ENCODE measurements around the gene NDC80. TPM values are rescaled to one million over a fixed set of nuclear protein-coding genes. Genes with fewer than 3 reads are reported as not detected.

NDC80 gene
- total and polyA plus RNA-seq, 9 of the 15 experiments (the other 6 are each of a cell fraction or from before 2014, with no cell fraction given), result 65.2 to 97.9 (median 83.3) TPM

DNA sequence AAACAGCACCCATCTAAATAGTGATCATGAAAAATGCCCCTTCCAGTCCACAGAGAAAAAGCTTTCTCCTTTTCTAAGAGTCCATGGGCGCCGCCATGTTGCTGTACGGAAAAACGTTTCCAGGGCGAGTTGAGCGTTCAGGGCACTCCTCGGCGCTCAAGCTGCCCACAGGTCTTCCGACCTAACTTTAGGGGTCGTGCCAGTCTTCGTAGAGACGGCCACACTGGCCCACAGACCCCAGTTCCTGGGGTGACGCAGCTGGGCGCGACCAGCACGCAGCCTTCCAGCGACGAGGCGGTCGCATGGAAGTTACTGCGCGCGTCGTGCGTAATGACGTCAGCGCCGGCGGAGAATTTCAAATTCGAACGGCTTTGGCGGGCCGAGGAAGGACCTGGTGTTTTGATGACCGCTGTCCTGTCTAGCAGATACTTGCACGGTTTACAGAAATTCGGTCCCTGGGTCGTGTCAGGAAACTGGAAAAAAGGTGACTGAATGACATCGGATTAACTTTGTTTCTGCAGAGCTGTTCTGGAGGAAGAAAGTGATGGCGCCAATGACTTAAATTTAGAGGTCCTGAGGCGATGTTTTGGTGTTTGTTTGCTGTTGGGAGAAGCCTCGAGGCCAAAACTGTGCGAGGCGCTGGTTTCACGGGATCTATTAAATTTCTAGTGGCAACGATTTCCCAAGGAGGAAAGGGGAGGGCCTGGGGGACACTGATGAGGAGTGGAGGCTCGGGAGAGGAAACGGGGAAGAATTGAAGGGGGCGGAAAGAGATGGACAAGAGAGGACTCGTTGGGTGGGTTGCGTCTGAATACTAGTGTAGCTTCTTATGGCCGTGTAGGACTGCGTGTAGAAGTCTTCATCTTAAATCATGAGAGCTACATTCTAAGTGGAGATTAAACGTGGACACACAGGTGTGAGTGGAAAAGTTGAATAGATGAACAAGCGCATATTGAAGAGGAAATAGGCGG is at the start of gene NDC80, which contains the start of gene METTL4 (continued):
- TF ChIP-seq KLF16 (IDR thresholded peaks at IDR 0.05) (no peak), MAFF (IDR thresholded peaks at IDR 0.05; ENCODE audit: low read length) (no peak), KDM1A (IDR thresholded peaks at IDR 0.05) (no peak), RAD21 (CRISPR knock-in tag; conservative IDR thresholded peaks at IDR 0.05 in 1 of 2, IDR thresholded peaks at IDR 0.05 in 1 of 2) (no peak), CBFA2T2 (conservative IDR thresholded peaks at IDR 0.05) (no peak), NEUROD1 (IDR thresholded peaks at IDR 0.05; ENCODE audit: borderline replicate concordance, low read depth, low read length, partially characterized antibody) (peak; percentile 73), ZNF311 (CRISPR knock-in tag; IDR thresholded peaks at IDR 0.05) (no peak)
- TF ChIP-seq, protein P1, sequence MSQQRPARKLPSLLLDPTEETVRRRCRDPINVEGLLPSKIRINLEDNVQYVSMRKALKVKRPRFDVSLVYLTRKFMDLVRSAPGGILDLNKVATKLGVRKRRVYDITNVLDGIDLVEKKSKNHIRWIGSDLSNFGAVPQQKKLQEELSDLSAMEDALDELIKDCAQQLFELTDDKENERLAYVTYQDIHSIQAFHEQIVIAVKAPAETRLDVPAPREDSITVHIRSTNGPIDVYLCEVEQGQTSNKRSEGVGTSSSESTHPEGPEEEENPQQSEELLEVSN (IDR thresholded peaks at IDR 0.05; ENCODE audit: borderline replicate concordance in 1 of 2, extremely low read depth in 1 of 2, insufficient read depth in 1 of 2, insufficient read length in 1 of 2, low read depth in 1 of 2, low read length in 1 of 2, poor library complexity in 1 of 2, severe bottlenecking in 1 of 2), result peak; percentile 72 to 91
- TF ChIP-seq, protein P2, sequence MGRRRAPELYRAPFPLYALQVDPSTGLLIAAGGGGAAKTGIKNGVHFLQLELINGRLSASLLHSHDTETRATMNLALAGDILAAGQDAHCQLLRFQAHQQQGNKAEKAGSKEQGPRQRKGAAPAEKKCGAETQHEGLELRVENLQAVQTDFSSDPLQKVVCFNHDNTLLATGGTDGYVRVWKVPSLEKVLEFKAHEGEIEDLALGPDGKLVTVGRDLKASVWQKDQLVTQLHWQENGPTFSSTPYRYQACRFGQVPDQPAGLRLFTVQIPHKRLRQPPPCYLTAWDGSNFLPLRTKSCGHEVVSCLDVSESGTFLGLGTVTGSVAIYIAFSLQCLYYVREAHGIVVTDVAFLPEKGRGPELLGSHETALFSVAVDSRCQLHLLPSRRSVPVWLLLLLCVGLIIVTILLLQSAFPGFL (CRISPR knock-in tag; IDR thresholded peaks at IDR 0.05), result no peak
- TF ChIP-seq, protein P3, sequence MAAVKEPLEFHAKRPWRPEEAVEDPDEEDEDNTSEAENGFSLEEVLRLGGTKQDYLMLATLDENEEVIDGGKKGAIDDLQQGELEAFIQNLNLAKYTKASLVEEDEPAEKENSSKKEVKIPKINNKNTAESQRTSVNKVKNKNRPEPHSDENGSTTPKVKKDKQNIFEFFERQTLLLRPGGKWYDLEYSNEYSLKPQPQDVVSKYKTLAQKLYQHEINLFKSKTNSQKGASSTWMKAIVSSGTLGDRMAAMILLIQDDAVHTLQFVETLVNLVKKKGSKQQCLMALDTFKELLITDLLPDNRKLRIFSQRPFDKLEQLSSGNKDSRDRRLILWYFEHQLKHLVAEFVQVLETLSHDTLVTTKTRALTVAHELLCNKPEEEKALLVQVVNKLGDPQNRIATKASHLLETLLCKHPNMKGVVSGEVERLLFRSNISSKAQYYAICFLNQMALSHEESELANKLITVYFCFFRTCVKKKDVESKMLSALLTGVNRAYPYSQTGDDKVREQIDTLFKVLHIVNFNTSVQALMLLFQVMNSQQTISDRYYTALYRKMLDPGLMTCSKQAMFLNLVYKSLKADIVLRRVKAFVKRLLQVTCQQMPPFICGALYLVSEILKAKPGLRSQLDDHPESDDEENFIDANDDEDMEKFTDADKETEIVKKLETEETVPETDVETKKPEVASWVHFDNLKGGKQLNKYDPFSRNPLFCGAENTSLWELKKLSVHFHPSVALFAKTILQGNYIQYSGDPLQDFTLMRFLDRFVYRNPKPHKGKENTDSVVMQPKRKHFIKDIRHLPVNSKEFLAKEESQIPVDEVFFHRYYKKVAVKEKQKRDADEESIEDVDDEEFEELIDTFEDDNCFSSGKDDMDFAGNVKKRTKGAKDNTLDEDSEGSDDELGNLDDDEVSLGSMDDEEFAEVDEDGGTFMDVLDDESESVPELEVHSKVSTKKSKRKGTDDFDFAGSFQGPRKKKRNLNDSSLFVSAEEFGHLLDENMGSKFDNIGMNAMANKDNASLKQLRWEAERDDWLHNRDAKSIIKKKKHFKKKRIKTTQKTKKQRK (IDR thresholded peaks at IDR 0.05; ENCODE audit: borderline replicate concordance, low read depth, low read length), result no peak
- TF ChIP-seq, protein P4, sequence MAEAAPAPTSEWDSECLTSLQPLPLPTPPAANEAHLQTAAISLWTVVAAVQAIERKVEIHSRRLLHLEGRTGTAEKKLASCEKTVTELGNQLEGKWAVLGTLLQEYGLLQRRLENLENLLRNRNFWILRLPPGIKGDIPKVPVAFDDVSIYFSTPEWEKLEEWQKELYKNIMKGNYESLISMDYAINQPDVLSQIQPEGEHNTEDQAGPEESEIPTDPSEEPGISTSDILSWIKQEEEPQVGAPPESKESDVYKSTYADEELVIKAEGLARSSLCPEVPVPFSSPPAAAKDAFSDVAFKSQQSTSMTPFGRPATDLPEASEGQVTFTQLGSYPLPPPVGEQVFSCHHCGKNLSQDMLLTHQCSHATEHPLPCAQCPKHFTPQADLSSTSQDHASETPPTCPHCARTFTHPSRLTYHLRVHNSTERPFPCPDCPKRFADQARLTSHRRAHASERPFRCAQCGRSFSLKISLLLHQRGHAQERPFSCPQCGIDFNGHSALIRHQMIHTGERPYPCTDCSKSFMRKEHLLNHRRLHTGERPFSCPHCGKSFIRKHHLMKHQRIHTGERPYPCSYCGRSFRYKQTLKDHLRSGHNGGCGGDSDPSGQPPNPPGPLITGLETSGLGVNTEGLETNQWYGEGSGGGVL (CRISPR knock-in tag; IDR thresholded peaks at IDR 0.05), result no peak
- TF ChIP-seq, protein P5, sequence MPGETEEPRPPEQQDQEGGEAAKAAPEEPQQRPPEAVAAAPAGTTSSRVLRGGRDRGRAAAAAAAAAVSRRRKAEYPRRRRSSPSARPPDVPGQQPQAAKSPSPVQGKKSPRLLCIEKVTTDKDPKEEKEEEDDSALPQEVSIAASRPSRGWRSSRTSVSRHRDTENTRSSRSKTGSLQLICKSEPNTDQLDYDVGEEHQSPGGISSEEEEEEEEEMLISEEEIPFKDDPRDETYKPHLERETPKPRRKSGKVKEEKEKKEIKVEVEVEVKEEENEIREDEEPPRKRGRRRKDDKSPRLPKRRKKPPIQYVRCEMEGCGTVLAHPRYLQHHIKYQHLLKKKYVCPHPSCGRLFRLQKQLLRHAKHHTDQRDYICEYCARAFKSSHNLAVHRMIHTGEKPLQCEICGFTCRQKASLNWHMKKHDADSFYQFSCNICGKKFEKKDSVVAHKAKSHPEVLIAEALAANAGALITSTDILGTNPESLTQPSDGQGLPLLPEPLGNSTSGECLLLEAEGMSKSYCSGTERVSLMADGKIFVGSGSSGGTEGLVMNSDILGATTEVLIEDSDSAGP (CRISPR knock-in tag; IDR thresholded peaks at IDR 0.05), result peak; percentile 75

Data from K562 (cell line).